Endothelial cell of umbilical vein (primary cell): ENCODE data around the gene AP2B1. TPM values are rescaled to one million over a fixed set of nuclear protein-coding genes. Genes with fewer than 3 reads are reported as not detected.

Experiments
- BruUV-seq: library from RNA; stranded (reverse); fragments of 400-500 nt; replicated peaks from 2 replicates; lab custom pipeline; 2021; lab: Mats Ljungman, UMichigan
- CTCF ChIA-PET: fragments of 300-600, 350-600 bp; sonication (Branson Sonifier 250); formaldehyde crosslinking; loops from one replicate; lab custom pipeline; 2021; ENCODE audit warnings: antibody characterized with exemption, inconsistent platforms; lab: Charles Lee
- POLR2A ChIA-PET: fragments of 300-600, 350-600 bp; sonication (Branson Sonifier 250); formaldehyde crosslinking; loops from one replicate; lab custom pipeline; 2021; ENCODE audit warnings: antibody characterized with exemption, inconsistent platforms; lab: Charles Lee
- DNase-seq: peaks from one replicate; pipeline ENCODE4 v3.0.0-alpha.2; 2011; ENCODE audit warnings: low read depth, low spot score
- FAIRE-seq: peaks from 2 replicates; lab custom pipeline; 2011; peaks lifted over from hg19 to GRCh38; lab: Jason Lieb, UNC
- H2AFZ ChIP-seq: 2 replicates; pipeline ENCODE4 v1.6.0; 2012; ENCODE audit warnings: low read depth, low read length, control low read depth, inconsistent platforms
- H3K27ac ChIP-seq: 2 replicates; pipeline ENCODE4 v1.5.1; 2011; ENCODE audit warnings: low read depth, mild to moderate bottlenecking, control low read depth, low read length, moderate library complexity; ENCODE audit not compliant: insufficient read depth
- H3K27me3 ChIP-seq, 2 experiments: 2 replicates each; pipeline versions ENCODE4 v1.6.0 to v1.6.1; 2011; ENCODE audit warnings: low read length in 2 of 2, mixed read lengths in 1 of 2; ENCODE audit not compliant: control insufficient read depth in 2 of 2, insufficient read depth in 2 of 2
- H3K36me3 ChIP-seq, 2 experiments: 2 replicates in 1 of 2; 3 replicates in 1 of 2; pipeline ENCODE4 v1.5.1; 2011; ENCODE audit warnings: low read length in 2 of 2, mild to moderate bottlenecking in 1 of 2, moderate library complexity in 1 of 2; ENCODE audit not compliant: control insufficient read depth in 2 of 2, insufficient read depth in 2 of 2; ENCODE audit errors: extremely low read depth in 1 of 2
- H3K4me1 ChIP-seq: 3 replicates; pipeline ENCODE4 v1.5.1; 2011; ENCODE audit warnings: mild to moderate bottlenecking, low read length; ENCODE audit not compliant: control insufficient read depth, insufficient read depth; ENCODE audit errors: extremely low read depth
- H3K4me2 ChIP-seq: 2 replicates; pipeline ENCODE4 v1.6.1; 2011; ENCODE audit warnings: low read length, control low read depth, mixed read lengths; ENCODE audit not compliant: insufficient read depth
- H3K4me3 ChIP-seq, 3 experiments: fragments of 200-600 bp in 1 of 3; sonication (generic), shearing (Covaris generic) in 1 of 3; replicated peaks in 1 of 3; 2 replicates each; pipeline ENCODE4 v1.5.1; 2011 to 2016; ENCODE audit warnings: control low read depth in 3 of 3, low read length in 3 of 3, mild to moderate bottlenecking in 2 of 3, inconsistent platforms in 1 of 3, low read depth in 1 of 3, moderate library complexity in 1 of 3; ENCODE audit not compliant: insufficient read depth in 1 of 3
- H3K79me2 ChIP-seq: 2 replicates; pipeline ENCODE4 v1.6.0; 2012; ENCODE audit warnings: low read length, inconsistent platforms; ENCODE audit not compliant: control insufficient read depth, insufficient read depth
- H3K9ac ChIP-seq: replicated peaks from 2 replicates; pipeline ENCODE3; 2011; ENCODE audit warnings: low read length, control low read depth; ENCODE audit not compliant: insufficient read depth; ENCODE audit errors: extremely low read depth
- H3K9me1 ChIP-seq: replicated peaks from 3 replicates; pipeline ENCODE4 v1.6.0; 2011; ENCODE audit warnings: mild to moderate bottlenecking, low read length; ENCODE audit not compliant: control insufficient read depth, insufficient read depth; ENCODE audit errors: extremely low read depth
- H3K9me3 ChIP-seq: replicated peaks from 2 replicates; pipeline ENCODE4 v1.5.1; 2012; ENCODE audit warnings: low read length, inconsistent platforms; ENCODE audit not compliant: control insufficient read depth, insufficient read depth
- H4K20me1 ChIP-seq: replicated peaks from 2 replicates; pipeline ENCODE3; 2011; ENCODE audit warnings: mild to moderate bottlenecking, low read length; ENCODE audit not compliant: control insufficient read depth, insufficient read depth; ENCODE audit errors: extremely low read depth
- EZH2 ChIP-seq: IDR thresholded peaks from 2 replicates; pipeline ENCODE4 v1.6.1; 2012; ENCODE audit warnings: borderline replicate concordance, low read depth, mild to moderate bottlenecking, moderate library complexity, low read length, inconsistent platforms; ENCODE audit not compliant: severe bottlenecking
- FOS ChIP-seq: IDR thresholded peaks from 2 replicates; pipeline ENCODE4 v1.6.1; 2011; ENCODE audit warnings: mild to moderate bottlenecking, low read length, moderate library complexity, borderline replicate concordance; ENCODE audit not compliant: insufficient read depth
- GATA2 ChIP-seq: IDR thresholded peaks from 2 replicates; pipeline ENCODE4 v1.7.0; 2011; ENCODE audit warnings: low read depth, mild to moderate bottlenecking, moderate library complexity, mixed read lengths, low read length; ENCODE audit not compliant: insufficient read length, insufficient read depth
- JUN ChIP-seq: IDR thresholded peaks from 2 replicates; pipeline ENCODE4 v1.6.1; 2011; ENCODE audit warnings: borderline replicate concordance, low read depth; ENCODE audit not compliant: insufficient read length, insufficient read depth
- MYC ChIP-seq: IDR thresholded peaks from one replicate; pipeline ENCODE4 v1.6.1; 2011; ENCODE audit warnings: mild to moderate bottlenecking, low read depth, low read length
- POLR2A ChIP-seq: IDR thresholded peaks from 2 replicates; pipeline ENCODE4 v1.6.1; 2012; ENCODE audit warnings: low read depth, mild to moderate bottlenecking, control low read depth, low read length
- POLR2AphosphoS5 ChIP-seq: IDR thresholded peaks from 2 replicates; pipeline ENCODE4 v1.6.1; 2012; ENCODE audit warnings: low read depth, mild to moderate bottlenecking, control low read depth, low read length, moderate library complexity; ENCODE audit not compliant: insufficient read depth
- dilution Hi-C: fragments of 300-500 bp; cut with MboI; formaldehyde crosslinking; loops from one replicate; pipeline ENCODE4 v1.15.0; 2019; ENCODE audit warnings: low sequenced_read_pairs; ENCODE audit not compliant: extremely low pct_ligation_motif_present
- intact Hi-C: fragments of 100-400 bp; cut with micrococcal nuclease; formaldehyde crosslinking; loops from one replicate; pipeline ENCODE4 v1.10.0; 2022
- polyA plus RNA-seq, 4 experiments: library from polyadenylated mRNA; depleted of rRNA in 3 of 4; stranded (reverse) in 3 of 4; unstranded in 1 of 4; fragments of >200 nt; gene quantifications; 2 replicates each; pipeline versions ENCODE4 v1.2.1 to v1.2.3, GENCODE V29; 2011 to 2012; ENCODE audit warnings: missing spikeins in 1 of 4
- total RNA-seq: library from RNA; stranded (reverse); gene quantifications from 2 replicates; pipeline ENCODE4 v1.2.3, GENCODE V29; 2021
- TF ChIP-seq, protein P1 (sequence below), 2 donors: IDR thresholded peaks; 1 replicate in 1 of 2; 2 replicates in 1 of 2; pipeline ENCODE4 v1.5.1; 2011; ENCODE audit warnings: low read length in 2 of 2, mild to moderate bottlenecking in 2 of 2, moderate library complexity in 2 of 2, control low read depth in 1 of 2, inconsistent platforms in 1 of 2, low read depth in 1 of 2; ENCODE audit not compliant: insufficient read depth in 1 of 2; ENCODE audit errors: extremely low read depth in 1 of 2
- TF ChIP-seq, protein P2 (sequence below): IDR thresholded peaks from 2 replicates; pipeline ENCODE4 v1.6.1; 2011; ENCODE audit not compliant: insufficient read depth, insufficient read length

AP2B1 gene
- total and polyA plus RNA-seq, 2 donors (not counting 3 experiments of a cell fraction or from before 2014, with no cell fraction given), result 106 to 198 TPM

DNA sequence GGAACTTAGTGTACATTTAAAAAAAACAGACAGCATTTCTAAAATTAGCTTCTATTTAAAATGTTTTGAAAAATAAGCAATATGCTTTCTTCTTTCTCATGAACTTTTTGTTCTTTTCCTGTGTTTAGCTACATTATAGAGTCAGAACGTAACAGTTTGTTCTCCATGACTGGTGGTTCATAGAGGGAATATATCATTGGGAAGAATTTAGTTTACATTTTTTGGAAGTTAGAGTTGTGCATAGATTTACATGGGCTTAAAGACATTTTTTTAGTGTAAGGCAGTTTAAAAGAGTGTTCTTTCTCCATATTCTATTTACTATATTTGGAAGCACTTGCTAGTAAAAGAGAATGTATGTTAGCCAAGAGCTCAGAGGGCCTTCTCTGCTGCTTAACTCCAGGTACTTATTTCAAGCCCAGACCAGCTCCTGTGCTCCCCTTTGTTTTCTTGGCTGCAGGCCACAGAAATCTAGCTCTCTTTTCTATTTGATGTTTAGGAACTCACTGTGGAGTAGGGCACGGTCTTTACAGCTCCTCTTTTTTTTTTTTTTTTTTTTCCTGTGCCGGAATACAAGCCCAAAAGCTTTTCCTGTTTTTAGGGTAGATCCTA is 20.2 kb downstream of the AP2B1 start:
- dilution Hi-C loops, result loop anchor here (25.0 kb wide), 1 partner anchor 130 kb away; the partner anchor contains the start of gene RASL10B
- POLR2A ChIA-PET, result interaction anchor here (0.6 kb wide), 1 partner anchor 220 kb away, joined by 3 read pairs; no protein-coding TSS in a partner anchor

More for the DNA sequence above, 20.2 kb downstream of the AP2B1 start:
- CTCF ChIA-PET, result interaction anchor here (0.9 to 3.4 kb wide), 6 partner anchors 9 to 140 kb away, joined by 3 to 16 read pairs (median 3); no protein-coding TSS in a partner anchor
- no peak overlapping the region for H3K4me3 ChIP-seq
- intact Hi-C loops, result no loop called here
- no peak overlapping the region for H3K27ac ChIP-seq
- H3K4me2 ChIP-seq, result no peak overlapping the region
- TF ChIP-seq POLR2A (no peak), EZH2 (no peak), JUN (no peak), POLR2AphosphoS5 (no peak), GATA2 (no peak), MYC (no peak), FOS (no peak)
- TF ChIP-seq, protein P1, sequence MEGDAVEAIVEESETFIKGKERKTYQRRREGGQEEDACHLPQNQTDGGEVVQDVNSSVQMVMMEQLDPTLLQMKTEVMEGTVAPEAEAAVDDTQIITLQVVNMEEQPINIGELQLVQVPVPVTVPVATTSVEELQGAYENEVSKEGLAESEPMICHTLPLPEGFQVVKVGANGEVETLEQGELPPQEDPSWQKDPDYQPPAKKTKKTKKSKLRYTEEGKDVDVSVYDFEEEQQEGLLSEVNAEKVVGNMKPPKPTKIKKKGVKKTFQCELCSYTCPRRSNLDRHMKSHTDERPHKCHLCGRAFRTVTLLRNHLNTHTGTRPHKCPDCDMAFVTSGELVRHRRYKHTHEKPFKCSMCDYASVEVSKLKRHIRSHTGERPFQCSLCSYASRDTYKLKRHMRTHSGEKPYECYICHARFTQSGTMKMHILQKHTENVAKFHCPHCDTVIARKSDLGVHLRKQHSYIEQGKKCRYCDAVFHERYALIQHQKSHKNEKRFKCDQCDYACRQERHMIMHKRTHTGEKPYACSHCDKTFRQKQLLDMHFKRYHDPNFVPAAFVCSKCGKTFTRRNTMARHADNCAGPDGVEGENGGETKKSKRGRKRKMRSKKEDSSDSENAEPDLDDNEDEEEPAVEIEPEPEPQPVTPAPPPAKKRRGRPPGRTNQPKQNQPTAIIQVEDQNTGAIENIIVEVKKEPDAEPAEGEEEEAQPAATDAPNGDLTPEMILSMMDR (IDR thresholded peaks at IDR 0.05; ENCODE audit: extremely low read depth in 1 of 2, insufficient read depth in 1 of 2, low read depth in 1 of 2, low read length in 2 of 2), result no peak
- TF ChIP-seq, protein P2, sequence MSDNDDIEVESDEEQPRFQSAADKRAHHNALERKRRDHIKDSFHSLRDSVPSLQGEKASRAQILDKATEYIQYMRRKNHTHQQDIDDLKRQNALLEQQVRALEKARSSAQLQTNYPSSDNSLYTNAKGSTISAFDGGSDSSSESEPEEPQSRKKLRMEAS, result no peak
- DNase-seq (no peak), FAIRE-seq (no peak)
- BruUV-seq, result no TSS peak
- H3K36me3 ChIP-seq, result peaks cover 5 to 25% of the 10 kb centered on the region in 2 experiments
- peaks cover 4% of the 10 kb centered on the region for H3K79me2 ChIP-seq
- no peaks in the 10 kb centered on the region for H4K20me1 ChIP-seq
- no peaks in the 10 kb centered on the region for H3K27me3 ChIP-seq
- no peak overlapping the region for H2AFZ ChIP-seq
- H3K4me1 ChIP-seq, result no peaks in the 10 kb centered on the region
- H3K9me1 ChIP-seq, result peaks cover 2% of the 10 kb centered on the region
- H3K9ac ChIP-seq, result no peak overlapping the region
- no peaks in the 10 kb centered on the region for H3K9me3 ChIP-seq
